HT1080 (cell line): Measurements from ENCODE around the gene WDR70. TPM values are rescaled to one million over a fixed set of nuclear protein-coding genes. Genes with fewer than 3 reads are reported as not detected.
A peak's percentile ranks its signal among the peaks of the same experiment; 100 is the strongest.
"Not testable (repeated sequence)": the region's sequence is repeated elsewhere in the genome, so short reads cannot be mapped to it uniquely, and the experiment has no call there.

ENCODE experiments used
- DNase-seq: peaks from one replicate; pipeline ENCODE4 v3.0.0-alpha.2; 2015; ENCODE audit warnings: low read depth
- total RNA-seq: library from RNA; depleted of rRNA; stranded (reverse); fragments of >200 nt; shearing (Covaris generic); gene quantifications from 2 replicates; pipeline ENCODE4 v1.2.3, GENCODE V29; 2014

Gene WDR70
- total RNA-seq, 1 experiment from 2014 or later: 29.4 TPM

DNA sequence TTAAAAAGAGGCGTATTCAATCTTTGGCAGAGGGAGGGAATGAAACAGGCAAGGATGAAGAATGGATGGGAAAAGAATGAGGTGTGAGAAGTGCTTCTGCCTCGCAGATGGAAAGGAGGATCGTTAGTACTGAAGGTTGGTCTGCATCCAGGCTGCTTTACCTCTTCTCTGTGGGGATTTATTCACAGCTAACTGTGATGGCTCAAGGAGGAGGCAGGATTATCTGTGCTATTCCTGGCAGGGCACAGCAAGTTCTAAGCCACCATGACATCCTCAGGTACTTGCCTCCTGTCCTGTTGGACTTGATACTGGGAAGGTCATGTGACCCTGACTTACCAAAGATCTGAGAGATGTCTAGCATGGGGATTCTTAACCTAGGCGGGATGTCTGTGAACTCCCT, 376.5 kb downstream of the WDR70 start:
- DNase-seq: no peak

DNA sequence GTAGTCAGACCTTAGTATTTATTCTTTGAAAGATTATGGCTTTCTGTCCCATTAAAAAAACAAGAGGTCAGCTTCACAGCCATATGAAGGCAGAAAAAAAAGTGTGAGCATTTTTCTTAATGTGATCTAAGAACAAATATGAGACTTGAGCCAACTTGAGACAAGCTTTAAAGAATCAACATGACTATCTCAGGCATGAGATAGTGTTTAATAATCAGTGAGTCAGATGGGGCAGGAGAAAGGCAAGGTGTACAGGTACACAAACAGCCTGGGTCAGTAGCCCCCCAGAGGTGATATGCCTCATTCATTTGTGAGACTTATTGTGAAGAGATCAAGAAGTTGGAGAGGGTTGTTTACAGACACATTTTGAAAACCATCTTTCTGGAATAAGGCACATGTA, 377.1 kb downstream of the WDR70 start:
- DNase-seq: no peak

DNA sequence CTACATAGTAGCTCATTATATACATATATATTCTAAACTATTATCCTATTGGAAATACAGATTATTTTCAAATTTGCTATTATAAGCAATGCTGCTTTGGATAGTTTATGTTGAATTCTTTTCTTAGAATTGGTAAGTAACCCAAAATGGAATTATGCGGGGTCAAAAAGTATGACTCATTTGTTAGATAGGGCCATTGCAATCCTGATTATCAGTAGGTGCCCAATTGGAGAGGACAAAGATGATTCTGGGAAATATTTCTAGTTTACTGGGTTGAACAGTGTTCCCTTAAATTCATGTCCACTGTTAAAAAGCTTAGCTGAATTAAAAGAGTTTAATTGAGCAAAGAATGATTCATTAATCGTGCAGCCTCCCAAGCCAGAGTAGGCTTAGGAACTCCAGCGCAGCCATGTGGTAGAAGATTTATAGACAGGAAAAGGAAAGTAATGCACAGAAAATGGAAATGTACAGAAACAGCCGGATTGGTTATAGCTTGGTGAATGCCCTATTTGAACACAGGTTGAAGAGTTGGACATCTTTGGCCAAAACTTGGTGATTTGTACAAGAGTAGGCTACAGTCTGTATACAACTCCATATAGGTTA, 379.0 kb downstream of the WDR70 start:
- peak; percentile 40 for DNase-seq

DNA sequence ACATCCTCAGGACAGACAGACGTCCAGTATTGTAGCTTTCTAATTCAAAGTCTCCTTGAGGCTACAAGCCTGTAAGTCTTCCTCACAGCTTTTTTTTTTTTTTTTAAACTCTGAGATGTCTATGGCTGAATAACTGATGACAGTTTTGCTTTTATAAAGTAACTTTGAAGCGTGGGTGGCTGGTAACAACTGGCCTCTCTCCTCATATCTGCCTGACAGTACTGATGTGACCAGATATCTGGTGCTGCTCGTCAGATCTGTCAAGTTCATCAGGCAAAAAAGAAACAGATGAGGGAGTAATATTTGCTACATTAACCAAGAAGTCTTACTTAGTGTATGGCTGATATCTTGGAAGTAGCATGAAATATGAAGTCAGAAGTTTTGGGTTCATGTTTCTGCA, 388.1 kb downstream of the WDR70 start:
- DNase-seq: no peak

DNA sequence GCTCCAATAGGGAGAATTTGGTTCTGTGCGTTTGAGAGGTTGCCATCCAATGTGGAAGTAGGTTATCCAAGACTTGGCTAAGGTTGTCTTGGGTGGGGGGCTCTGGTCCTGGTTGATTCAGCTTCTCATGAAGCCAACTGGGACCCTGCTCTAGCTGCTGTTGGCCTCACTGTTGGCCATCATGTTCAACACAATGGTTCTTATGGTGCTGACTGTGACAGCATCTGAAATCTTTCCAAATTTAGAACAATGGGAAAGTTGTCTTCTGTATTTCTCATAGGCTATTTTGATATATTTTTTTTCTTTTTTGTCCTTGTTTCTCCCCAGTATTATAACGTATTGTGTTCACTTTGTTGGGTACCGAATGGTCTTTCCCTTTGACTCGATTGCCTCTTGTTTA, 388.8 kb downstream of the WDR70 start:
- no peak for DNase-seq

DNA sequence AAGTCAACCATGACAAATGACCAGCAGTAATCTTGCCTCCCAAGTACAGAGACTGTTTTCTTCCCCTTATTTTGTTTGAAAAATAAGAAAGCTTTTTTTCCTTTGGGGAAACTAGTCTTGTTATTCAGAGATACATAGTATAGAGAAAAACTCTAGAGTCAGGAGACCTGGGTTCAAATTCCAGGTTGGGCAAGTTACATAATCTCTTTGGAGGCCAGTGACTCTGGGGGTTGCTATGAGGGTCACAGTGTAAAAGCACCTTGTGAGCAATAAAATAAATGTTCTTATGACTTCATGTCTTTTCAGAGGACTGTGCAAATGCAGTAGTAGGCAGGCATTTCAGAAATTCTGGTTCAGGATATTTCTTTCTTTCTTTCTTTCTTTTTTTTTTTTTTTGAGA, 389.3 kb downstream of the WDR70 start:
- no peak for DNase-seq

DNA sequence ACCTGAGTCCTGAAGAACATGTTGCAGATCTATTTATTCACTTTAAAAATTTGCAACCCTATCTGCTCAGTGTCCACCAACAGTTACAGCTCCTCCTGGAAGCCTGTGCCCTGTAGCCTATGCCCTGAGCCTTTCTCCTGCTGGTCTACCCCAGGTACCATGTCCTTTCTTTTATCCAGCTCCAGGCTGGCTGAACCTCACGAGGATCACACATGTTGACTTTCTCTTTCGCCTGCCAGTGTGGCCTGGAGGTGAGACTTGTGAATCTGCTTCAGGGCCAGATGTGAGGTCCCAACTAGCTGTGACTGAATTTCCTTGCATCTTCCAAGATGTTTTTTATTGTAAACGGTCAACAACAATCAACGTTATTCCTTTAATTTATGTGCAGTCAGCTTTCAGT, 390.0 kb downstream of the WDR70 start:
- DNase-seq: no peak

DNA sequence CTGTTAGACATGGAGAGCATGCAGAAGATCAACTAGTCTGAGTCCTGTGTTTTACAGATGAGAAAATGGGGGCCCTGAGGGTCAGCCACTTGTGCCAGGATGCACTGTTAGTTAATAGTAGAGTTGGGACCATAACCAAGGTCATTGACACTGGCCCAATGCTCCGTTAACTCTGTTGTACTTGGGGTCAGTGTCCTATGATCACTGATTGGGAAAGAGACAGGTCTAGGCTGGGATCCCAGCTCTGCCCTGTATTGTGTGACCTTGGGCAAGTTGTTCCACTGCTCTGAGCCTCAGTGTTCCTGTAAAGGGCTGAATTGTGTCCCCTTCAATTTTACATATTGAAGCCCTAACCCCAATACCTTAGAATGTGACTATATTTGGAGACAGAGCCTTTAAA, 390.7 kb downstream of the WDR70 start:
- no peak for DNase-seq

DNA sequence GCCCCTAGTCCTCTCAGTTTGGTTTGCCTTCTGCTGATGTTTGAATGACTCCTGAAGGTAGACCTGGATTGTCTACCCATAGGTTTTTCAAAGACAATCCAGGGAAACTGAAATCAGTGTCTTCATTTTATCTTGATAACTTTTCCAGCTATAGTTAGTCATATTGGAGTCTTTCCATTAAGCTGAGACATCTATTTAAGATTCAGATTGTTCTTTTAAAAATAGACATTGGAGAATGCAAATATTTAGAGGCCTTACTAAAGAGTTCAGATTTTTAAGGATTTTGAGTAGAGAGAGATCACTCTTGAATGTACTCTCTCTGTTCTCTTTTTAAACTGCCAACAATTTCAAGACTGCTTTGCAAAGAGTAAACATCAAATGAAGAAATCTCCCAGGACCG, 391.7 kb downstream of the WDR70 start:
- DNase-seq: no peak

DNA sequence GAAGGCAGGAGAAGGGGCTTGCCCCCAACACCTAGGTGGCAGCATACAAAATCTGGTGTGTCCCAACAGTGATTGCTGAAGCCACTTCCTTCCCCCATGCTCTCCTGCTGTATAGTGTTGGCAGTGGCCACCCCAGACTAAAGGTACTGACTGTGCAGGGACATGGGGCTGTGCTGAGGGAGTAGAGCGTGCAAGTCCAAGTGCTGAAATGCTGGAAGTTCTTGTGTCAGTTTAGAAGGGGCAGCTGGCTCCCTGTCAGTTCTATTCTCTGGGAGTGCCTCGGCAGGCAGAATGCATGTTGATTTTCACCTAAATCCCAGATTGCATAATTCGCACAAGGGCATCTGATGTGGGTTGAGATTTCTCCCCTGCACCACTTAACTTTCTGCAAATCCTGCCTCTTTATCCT, 392.1 kb downstream of the WDR70 start:
- no peak for DNase-seq

DNA sequence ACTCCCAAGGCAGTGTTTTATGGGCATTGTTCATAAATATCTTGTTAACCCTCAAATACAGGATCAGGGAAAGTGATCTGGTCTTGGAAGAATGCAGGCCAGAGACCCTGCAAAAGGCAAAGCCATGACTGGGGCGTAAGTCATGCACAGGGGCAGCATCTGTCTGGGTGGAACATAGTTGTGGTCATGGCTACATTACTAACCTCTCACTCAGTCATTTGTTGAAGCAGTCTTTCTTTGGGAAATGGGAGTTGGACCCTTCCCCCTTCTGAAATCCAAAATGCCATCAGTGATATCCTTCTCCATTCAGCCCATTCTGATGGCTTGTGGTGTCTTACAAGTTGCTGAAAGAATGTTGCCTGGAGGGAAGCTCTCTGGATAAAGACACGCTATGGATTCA, 392.6 kb downstream of the WDR70 start:
- DNase-seq: peak; percentile 99

DNA sequence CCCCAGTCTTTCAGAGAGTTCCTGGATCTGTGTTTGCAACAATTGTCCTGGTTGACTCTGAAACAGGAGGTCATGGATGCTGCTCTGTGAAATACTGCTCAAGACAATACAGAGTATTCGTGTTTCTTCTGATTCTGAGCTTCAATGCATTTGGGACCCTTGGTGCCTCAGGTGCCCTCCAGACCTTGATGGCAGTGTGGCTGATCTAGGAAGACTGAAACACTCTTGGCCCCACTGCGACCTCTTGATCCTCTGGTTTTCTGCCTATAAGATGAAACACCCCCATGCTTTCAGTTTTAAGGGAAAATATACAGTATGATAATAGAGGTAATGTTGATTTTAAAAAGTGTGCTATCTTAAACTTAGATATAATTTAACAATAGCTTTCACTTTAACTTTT, 393.1 kb downstream of the WDR70 start:
- no peak for DNase-seq

DNA sequence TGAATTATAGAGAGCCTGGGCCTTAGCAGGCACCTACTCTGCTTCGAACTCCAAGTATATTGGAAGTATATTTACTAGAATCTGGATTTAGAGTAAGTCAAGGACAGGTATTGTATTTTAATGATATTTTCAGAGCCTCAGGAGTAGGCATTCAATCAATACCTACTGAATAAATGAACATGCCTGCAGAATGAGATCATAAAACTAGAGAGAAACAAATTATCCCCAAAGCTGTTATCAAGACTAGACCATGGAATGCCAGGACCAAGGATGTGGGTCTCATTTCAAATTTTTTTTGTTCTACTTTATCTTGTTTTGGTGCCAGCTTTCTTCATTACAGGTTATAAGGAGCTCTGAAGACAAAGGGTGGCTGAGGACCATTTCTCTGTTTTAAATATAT, 394.7 kb downstream of the WDR70 start:
- no peak for DNase-seq

DNA sequence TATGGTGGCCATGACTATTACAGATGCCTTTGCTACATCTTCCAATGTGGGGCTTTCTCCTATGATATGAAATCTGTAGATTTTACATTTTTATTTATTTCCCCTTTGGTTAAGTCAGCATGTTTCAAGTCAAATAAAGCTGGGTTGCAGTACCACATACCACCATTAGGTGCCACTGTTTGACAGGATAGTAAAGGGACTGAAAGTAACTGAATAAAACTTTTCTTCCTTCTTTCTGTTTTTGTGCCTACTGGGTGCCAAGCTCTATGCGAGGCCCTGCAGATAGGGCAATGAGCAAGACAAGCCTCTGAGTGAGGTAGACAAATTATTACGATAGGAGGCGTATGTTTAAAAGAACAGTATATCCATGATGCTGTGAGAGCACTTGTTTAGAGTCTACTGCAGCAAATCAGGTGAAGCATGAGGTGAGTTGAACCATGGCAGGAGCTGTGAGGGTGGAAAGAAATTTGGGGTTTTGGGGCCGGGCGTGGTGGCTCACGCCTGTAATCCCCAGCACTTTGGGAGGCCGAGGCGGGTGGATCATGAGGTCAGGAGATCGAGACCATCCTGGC, 395.9 kb downstream of the WDR70 start:
- peak; percentile 57 for DNase-seq

DNA sequence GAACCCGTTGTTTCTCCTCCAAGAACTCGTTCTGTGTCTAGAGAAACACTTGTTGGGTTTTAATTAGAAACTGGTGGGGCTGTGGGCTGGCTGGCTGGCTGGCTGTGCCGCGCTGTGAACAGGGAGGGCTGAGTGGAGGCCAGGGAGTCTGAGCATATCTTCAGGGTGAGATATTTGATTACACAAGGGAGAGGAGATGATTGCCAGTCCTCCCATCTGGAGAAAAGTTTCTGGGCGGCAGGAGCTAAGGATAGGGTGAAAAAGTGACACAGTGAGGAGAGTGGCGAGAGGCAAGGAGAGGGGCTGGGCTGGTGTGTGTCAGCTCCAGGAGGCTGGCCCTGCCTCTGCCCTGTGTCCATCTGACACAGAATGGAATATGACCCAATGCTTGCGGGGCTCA, 397.7 kb downstream of the WDR70 start:
- DNase-seq: no peak

DNA sequence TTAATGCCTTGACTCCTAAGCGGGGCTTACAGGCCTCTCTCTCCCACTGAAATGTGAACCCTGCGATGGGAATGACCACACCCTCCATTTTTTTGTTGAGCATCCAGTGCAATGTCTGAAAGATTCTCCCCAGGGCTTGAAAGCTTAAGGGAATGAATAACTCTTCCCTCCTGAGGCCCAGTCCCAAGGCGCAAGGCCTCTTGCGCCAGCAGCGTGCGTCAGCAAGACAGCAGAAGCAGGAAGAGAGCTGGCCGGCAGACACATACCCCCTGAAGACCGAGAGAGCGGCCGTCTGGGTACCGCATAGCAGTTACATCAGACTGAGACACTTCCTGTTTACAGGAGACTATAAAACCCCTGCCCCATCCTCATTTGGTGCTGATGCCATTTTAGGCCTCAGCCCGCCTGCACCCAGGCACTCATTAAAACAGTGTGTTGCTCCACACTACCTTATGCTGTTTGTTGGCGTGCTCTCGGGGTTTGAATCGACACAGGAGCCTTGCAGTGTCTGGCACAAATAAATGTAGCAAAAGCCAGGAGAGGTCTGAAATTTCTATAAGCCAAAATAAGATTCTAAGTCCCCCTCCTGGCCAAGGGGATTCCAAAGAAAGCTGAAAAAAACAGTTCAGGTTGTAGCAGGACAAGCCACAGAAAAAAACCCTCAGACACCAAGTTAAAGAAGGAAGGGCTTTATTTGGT, 398.5 kb downstream of the WDR70 start:
- peak; percentile 45 for DNase-seq

DNA sequence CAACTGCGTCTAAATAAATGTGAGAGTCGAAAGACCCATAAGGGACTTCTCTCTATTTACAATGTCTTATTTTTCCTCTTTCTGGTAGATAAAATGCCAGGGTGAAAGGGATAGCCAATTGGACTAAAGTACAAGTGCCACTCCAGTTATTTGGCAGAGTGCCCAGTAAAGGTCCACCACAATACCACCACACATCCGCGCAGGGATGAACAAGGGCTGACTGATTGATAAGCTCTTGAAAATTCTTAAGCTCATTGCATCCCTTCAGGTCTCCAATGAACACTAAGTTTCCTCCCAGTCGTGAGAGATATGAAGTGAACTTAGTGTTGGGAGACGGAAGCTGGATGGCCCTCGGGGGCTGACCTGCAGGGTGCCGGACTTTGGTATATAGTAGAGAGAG, 402.3 kb downstream of the WDR70 start:
- not testable (repeated sequence) for DNase-seq

DNA sequence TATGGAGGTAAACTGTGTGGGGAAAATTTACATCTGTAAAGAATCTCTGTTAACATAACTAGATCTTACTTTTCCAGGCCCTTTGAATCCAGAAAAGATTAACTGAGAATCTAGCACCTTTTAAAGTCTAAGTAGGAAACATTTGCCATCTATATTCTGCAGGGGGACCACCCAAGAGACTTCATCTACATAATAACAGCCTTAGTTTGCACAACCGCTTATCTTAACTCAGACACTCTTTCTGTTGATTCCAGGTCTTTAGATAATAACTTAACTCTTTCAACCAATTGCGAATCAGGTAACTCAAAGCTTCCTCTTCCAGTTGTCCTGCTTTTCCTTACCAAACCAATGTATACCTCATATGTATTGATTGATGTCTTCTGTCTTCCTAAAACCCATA, 407.3 kb downstream of the WDR70 start:
- no peak for DNase-seq

DNA sequence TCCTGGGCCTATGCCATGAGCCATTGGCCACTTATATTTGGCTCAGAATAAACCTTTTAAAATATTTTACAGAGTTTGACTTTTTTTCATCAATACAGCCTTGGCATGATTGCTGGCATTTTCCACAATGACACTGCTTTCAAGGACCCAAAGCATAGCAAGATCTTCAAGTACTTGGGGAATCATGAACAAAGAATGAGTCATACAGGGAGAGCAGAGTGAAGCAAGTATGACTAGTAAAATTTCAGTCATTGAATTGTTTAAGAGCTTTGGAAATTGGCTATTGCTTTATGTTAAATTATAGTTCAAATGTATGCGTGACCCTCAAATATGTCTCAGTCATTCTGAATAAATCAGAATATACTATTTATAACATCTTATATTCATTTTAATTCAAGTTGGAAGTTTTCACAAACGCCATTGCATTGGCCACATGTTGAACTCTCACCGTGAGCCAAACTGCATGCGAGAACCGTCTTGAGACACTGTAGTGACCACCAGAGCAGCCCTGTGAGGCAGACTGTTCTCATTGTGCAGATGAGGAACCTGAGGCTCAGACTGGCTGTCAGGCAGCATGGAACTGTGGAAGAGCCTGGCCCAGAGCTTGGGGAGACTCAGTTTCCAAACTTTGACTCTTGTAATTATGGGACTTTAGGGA, 407.9 kb downstream of the WDR70 start:
- DNase-seq: peak; percentile 70

DNA sequence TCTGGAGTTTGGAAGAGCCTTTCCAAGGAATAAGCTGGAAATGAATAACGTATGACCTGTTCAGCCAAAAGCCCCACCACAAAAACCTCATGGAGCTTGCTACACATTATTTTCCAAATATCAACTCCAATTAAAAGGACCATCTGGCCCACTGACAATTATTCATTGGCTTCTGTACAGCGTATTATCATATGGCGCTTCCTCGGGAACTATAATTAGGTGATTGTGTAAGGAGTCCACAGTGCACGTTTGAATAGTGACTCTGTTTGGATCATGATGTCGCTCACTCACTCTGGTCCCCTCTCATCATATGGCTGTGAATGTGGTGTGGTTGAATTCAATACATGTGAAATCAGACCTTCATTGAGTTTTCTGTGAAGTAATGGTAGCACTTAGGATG, 408.6 kb downstream of the WDR70 start:
- no peak for DNase-seq

DNA sequence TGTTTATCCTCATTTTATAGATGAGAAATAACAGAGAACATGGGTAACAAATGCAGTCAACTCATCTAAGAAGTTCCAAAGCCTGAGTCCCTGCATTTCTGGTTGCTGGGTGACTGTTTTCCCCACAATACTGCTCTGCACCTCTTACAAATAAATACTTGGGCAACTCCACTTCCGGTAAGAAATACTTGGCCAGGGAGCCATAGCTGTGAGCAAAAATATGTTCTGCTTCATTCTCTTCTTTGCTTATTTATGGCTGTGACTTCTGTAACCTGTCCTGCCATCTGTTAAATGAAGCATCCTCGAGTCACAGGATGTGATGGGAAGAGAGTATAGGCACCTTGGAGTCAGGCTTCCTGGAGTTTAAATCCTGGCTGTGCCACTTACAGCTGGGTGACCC, 410.9 kb downstream of the WDR70 start:
- peak; percentile 52 for DNase-seq

DNA sequence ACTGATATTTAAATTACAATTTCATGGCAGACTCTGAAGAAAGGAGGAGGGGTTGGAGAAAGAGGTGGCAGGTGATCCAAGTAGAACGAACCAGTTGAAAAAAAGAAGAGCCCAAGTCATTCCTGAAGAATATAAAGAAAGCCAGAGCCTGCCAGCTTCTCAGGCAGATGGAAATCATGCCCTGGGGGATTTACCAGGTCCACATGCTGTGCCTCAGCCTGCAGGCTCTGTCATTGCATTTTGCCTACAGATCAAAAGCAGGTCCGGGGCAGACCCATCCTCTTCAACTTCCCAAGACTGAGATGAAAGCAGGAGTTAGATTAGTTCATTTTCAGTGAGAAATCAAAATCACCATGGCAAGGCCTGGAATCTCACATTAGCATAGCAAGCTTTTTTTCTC, 412.2 kb downstream of the WDR70 start:
- DNase-seq: no peak
